Subcutaneous adipose tissue (tissue), 4 donors: ENCODE data around the gene SOX15. TPM values are rescaled to one million over a fixed set of nuclear protein-coding genes. Genes with fewer than 3 reads are reported as not detected.

ENCODE experiments used
- CTCF ChIP-seq: fragments of 450-650 bp; IDR thresholded peaks from one replicate; pipeline ENCODE4 v1.5.1; 2016; ENCODE audit warnings: low read depth, mild to moderate bottlenecking, control low read depth, antibody characterized with exemption, moderate library complexity
- total RNA-seq, 4 donors: library from RNA; depleted of rRNA; stranded (reverse); fragments of >200 nt; gene quantifications; one replicate each; pipeline ENCODE4 v1.1.0, GENCODE V29; 2016

The SOX15 gene
- total RNA-seq, 4 donors from 2014 or later: 1.0 TPM; not detected in 3

GRCh38 chr17:7629939-7630571 lies 40.2 kb upstream of the SOX15 start, which contains the start of gene SHBG:
Gene SHBG, plus strand, starts transcription at chr17:7630135. Its CDS starts 38 bp downstream, at chr17:7630173.
- no peak for TF ChIP-seq CTCF

GRCh38 chr17:7627250-7628121 lies 37.6 kb upstream of the SOX15 start, which contains the start of gene SAT2:
Gene SAT2, minus strand, starts transcription at chr17:7627821. Its CDS starts 186 bp downstream, at chr17:7627635.
- TF ChIP-seq CTCF: no peak

- TF ChIP-seq CTCF: no peak
Observed at GRCh38 chr17:7626956-7627249, 37.0 kb upstream of the SOX15 start.

- TF ChIP-seq CTCF: no peak
Observed at GRCh38 chr17:7626307-7626706, 36.4 kb upstream of the SOX15 start.

GRCh38 chr17:7623661-7624060 lies 33.8 kb upstream of the SOX15 start:
- TF ChIP-seq CTCF: no peak

GRCh38 chr17:7620835-7621234 lies 30.9 kb upstream of the SOX15 start:
- TF ChIP-seq CTCF: no peak

GRCh38 chr17:7618608-7619007 lies 28.7 kb upstream of the SOX15 start:
- no peak for TF ChIP-seq CTCF
